BJ (cell line): Measurements from ENCODE around the gene C12orf56. TPM values are rescaled to one million over a fixed set of nuclear protein-coding genes. Genes with fewer than 3 reads are reported as not detected.
A peak's percentile ranks its signal among the peaks of the same experiment; 100 is the strongest.

Source experiments
- CTCF ChIA-PET: fragments of 350-600 bp; formaldehyde crosslinking; extraction: SDS; loops from one replicate; lab custom pipeline; 2021; ENCODE audit warnings: antibody characterized with exemption, inconsistent platforms; lab: Yijun Ruan, JAX
- POLR2A ChIA-PET: fragments of 300-600 bp; sonication (Branson Sonifier 250); formaldehyde crosslinking; extraction: SDS; loops from one replicate; lab custom pipeline; 2021; ENCODE audit warnings: antibody characterized with exemption; lab: Charles Lee
- DNase-seq: peaks from one replicate; pipeline ENCODE4 v3.0.0-alpha.2; 2011; ENCODE audit warnings: low read depth
- H3K27me3 ChIP-seq: 2 replicates; pipeline ENCODE4 v1.6.0; 2011; ENCODE audit warnings: low read length; ENCODE audit not compliant: control insufficient read depth, insufficient read depth
- H3K36me3 ChIP-seq: 2 replicates; pipeline ENCODE4 v1.5.1; 2011; ENCODE audit warnings: low read length; ENCODE audit not compliant: control insufficient read depth, insufficient read depth
- H3K4me3 ChIP-seq: 2 replicates; pipeline ENCODE4 v1.5.1; 2011; ENCODE audit warnings: low read depth, mild to moderate bottlenecking, control low read depth, low read length
- polyA plus RNA-seq: library from polyadenylated mRNA; depleted of rRNA; stranded (reverse); fragments of >200 nt; gene quantifications from 2 replicates; pipeline ENCODE4 v1.2.3, GENCODE V29; 2011
- TF ChIP-seq, protein P1 (sequence below): IDR thresholded peaks from 2 replicates; pipeline ENCODE4 v1.5.1; 2011; ENCODE audit warnings: low read depth, mild to moderate bottlenecking, control low read depth, inconsistent platforms, low read length, moderate library complexity; ENCODE audit not compliant: insufficient read depth

C12orf56 gene
- polyA plus RNA-seq, 1 experiment: not detected

DNA sequence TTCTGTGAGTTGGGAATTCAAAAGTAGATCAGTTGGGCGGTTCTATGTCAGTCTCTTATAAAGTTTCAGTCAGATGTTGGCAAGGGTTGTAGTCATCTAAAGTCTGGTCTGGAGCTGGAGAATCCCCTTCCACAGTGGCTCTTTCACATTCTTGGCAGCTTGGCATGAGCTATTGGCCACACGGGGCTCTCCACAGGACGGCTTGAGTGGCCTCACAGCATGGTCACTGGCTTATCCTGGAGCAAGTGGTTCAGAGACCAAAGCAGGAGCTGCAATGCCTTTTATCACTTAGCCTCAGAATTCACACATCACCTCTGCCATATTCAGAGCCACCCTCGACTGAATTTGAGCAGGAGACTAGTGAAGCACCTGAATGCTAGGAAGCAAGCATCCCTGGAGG, 161.3 kb downstream of the C12orf56 start:
- TF ChIP-seq, protein P1, sequence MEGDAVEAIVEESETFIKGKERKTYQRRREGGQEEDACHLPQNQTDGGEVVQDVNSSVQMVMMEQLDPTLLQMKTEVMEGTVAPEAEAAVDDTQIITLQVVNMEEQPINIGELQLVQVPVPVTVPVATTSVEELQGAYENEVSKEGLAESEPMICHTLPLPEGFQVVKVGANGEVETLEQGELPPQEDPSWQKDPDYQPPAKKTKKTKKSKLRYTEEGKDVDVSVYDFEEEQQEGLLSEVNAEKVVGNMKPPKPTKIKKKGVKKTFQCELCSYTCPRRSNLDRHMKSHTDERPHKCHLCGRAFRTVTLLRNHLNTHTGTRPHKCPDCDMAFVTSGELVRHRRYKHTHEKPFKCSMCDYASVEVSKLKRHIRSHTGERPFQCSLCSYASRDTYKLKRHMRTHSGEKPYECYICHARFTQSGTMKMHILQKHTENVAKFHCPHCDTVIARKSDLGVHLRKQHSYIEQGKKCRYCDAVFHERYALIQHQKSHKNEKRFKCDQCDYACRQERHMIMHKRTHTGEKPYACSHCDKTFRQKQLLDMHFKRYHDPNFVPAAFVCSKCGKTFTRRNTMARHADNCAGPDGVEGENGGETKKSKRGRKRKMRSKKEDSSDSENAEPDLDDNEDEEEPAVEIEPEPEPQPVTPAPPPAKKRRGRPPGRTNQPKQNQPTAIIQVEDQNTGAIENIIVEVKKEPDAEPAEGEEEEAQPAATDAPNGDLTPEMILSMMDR: no peak
- ChIA-PET CTCF (no interaction called here), POLR2A (no interaction called here)
- Histone ChIP-seq H3K4me3 (no peak overlapping the region), H3K36me3 (no peaks in the 10 kb centered on the region), H3K27me3 (no peaks in the 10 kb centered on the region)
- no peak for DNase-seq

DNA sequence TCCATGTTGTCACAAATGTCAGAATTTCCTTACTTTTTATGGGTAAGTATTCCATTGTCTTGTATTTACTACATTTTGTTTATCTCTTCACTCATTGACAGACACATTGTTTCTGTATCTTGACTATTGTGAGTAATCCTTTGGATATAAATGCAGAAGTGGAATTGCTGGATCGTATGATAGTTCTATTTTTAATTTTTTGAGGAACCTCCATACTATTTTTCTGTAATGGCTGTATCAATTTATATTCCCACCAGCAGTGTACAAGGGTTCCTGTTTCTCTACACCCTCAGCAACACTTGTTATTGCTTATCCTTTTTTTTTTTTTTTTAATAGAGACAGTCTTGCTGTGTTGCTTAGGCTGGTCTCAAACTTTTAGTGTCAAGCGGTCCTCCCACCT, 164.9 kb downstream of the C12orf56 start:
- ChIA-PET CTCF (no interaction called here), POLR2A (no interaction called here)
- Histone ChIP-seq H3K4me3 (no peak overlapping the region), H3K36me3 (no peaks in the 10 kb centered on the region), H3K27me3 (no peaks in the 10 kb centered on the region)
- TF ChIP-seq, protein P1: no peak
- no peak for DNase-seq

DNA sequence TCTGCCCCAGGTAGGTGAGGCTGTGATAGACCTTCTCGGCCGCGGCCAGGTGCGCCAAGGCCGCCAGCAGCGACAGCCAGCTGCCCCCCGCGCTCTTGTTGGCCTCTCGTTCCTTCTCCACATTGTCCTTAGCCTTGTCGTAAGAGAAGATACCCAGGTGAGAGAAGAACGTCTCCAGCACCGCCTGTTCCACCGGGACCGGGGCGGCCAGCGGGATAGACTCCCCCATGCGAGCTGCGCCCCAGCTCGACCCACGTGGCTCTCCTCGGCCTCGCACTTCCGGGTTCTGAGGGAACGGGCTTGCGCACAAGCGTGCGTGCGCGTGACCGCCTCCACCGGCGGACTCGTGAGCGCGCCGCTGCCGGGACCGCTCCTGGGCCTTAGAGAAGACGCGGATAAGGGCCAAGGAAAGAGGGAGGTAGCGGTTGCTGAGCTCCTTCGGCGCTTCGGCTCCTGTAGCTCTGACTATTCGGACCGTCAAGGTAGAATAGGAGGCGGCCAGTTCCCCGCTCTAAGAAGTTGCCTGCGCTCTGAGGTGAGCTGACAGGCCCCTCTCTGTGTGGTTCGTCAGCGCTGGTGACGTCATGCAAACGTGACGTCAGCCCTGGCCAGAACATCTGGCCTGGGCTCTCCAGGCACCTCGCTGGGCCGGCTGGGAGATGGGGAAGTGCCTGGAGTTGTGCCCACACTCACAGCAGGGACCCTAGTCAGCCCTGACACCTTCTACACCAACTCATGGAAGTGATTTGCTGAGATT, 168.4 kb downstream of the C12orf56 start, which contains the start of gene KICS2:
Gene KICS2 (minus strand): TSS at position 288 of the 757 bp plus-strand sequence. CDS start 59 bp downstream, at position 229.
- H3K27me3 ChIP-seq: no peaks in the 10 kb centered on the region
- ChIA-PET CTCF (interaction anchor here (0.7 to 1.1 kb wide), 2 partner anchors 14 kb away, joined by 3 read pairs; no protein-coding TSS in a partner anchor), POLR2A (no interaction called here)
- TF ChIP-seq, protein P1: no peak
- peak; percentile 52 for DNase-seq
- H3K36me3 ChIP-seq: no peaks in the 10 kb centered on the region
- peak within 1 kb of the TSS; percentile 82 for H3K4me3 ChIP-seq

DNA sequence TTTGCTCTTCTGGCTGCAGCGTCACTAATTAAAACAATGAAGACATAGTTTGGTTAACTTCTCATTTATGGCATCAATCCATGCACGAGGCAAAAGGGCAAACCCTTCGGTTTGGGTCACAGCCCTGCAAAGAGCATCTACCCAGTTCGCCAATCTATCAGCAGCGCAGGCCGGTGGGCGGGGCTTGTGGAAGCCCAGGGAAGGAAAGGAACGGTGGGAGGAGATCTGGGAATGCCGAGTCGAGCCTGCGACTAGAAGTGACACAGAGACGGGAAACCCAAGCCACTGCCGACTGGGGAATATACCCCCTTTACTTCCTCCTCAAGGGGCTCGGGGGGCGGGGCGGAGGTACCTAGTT, 168.9 kb downstream of the C12orf56 start:
- Histone ChIP-seq H3K36me3 (no peaks in the 10 kb centered on the region), H3K27me3 (no peaks in the 10 kb centered on the region), H3K4me3 (peak overlapping the region; percentile 82)
- TF ChIP-seq, protein P1: no peak
- CTCF ChIA-PET: no interaction called here
- peak; percentile 12 for DNase-seq
- POLR2A ChIA-PET: no interaction called here

DNA sequence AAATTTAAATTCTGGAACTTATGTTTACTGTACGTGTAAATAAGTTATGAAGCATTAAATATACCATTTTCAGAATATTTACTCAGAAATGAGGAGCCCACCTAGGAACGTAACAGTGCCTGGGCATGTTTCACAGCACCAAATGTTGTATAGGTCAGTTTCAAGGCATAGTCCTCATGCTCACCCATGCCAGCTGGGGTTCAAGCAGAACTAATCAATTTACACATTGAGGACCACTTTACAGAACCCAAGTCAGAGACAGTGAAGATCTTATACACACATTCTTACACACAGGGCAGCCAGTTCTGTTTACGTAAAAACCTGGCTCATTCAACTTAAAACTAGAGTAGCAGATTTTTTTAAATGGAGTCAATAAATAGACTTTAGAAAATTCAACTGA, 170.5 kb downstream of the C12orf56 start:
- CTCF ChIA-PET: interaction anchor here (2.8 kb wide), 1 partner anchor 376 kb away, joined by 10 read pairs; the partner anchor contains the start of gene SRGAP1
- Histone ChIP-seq H3K4me3 (no peak overlapping the region), H3K27me3 (no peaks in the 10 kb centered on the region), H3K36me3 (no peaks in the 10 kb centered on the region)
- no peak for DNase-seq
- TF ChIP-seq, protein P1: no peak
- POLR2A ChIA-PET: no interaction called here
